GM21390 (cell line): ENCODE measurements around the gene FAM222B.
A peak's percentile ranks its signal among the peaks of the same experiment; 100 is the strongest.
"Not testable (repeated sequence)": the region's sequence is repeated elsewhere in the genome, so short reads cannot be mapped to it uniquely, and the experiment has no call there.

Experiments used
- ATAC-seq: cut with Tn5 transposase; IDR thresholded peaks from one replicate; pipeline ENCODE4 v1.9.1; 2021; ENCODE audit not compliant: unreplicated experiment

The FAM222B gene

GRCh38 chr17:28842282-28843012 is at the start of gene FAM222B:
Gene FAM222B, minus strand, starts transcription at chr17:28842790. Its CDS starts 76,123 bp downstream, at chr17:28766667.
- ATAC-seq: peak; percentile 91

- ATAC-seq: no peak
Measured at GRCh38 chr17:28892024-28892423, 49.4 kb upstream of the FAM222B start.

- no peak for ATAC-seq
Measured at GRCh38 chr17:28891201-28891600, 48.6 kb upstream of the FAM222B start.

- no peak for ATAC-seq
Measured at GRCh38 chr17:28889996-28890395, 47.4 kb upstream of the FAM222B start.

GRCh38 chr17:28888832-28889231 is 46.2 kb upstream of the FAM222B start:
- ATAC-seq: no peak

- ATAC-seq: no peak
Measured at GRCh38 chr17:28887871-28888471, 45.4 kb upstream of the FAM222B start.

GRCh38 chr17:28885951-28886350 is 43.4 kb upstream of the FAM222B start:
- no peak for ATAC-seq

- ATAC-seq: no peak
Measured at GRCh38 chr17:28885363-28885762, 42.8 kb upstream of the FAM222B start.

- no peak for ATAC-seq
Measured at GRCh38 chr17:28883967-28884702, 41.5 kb upstream of the FAM222B start.

GRCh38 chr17:28882154-28882895 is 39.7 kb upstream of the FAM222B start:
- no peak for ATAC-seq

- ATAC-seq: no peak
Measured at GRCh38 chr17:28881533-28882056, 39.0 kb upstream of the FAM222B start.

- no peak for ATAC-seq
Measured at GRCh38 chr17:28880572-28880945, 38.0 kb upstream of the FAM222B start.

- ATAC-seq: no peak
Measured at GRCh38 chr17:28879886-28880571, 37.4 kb upstream of the FAM222B start.

GRCh38 chr17:28878981-28879380 is 36.4 kb upstream of the FAM222B start:
- ATAC-seq: no peak

GRCh38 chr17:28878158-28878910 is 35.7 kb upstream of the FAM222B start:
- ATAC-seq: no peak

- ATAC-seq: not testable (repeated sequence)
Measured at GRCh38 chr17:28877150-28877711, 34.6 kb upstream of the FAM222B start.

GRCh38 chr17:28875848-28876550 is 33.4 kb upstream of the FAM222B start:
- ATAC-seq: no peak

- no peak for ATAC-seq
Measured at GRCh38 chr17:28874750-28875149, 32.2 kb upstream of the FAM222B start.

GRCh38 chr17:28873839-28874238 is 31.2 kb upstream of the FAM222B start:
- ATAC-seq: no peak
